HG03159 (cell line): ENCODE results near the gene ACP4.

ENCODE experiments used
- ATAC-seq: cut with Tn5 transposase; IDR thresholded peaks from one replicate; pipeline ENCODE4 v1.9.1; 2021; ENCODE audit warnings: mild to moderate bottlenecking, moderate library complexity; ENCODE audit not compliant: unreplicated experiment

The ACP4 gene

GRCh38 chr19:50820549-50821247, 30.5 kb downstream of the ACP4 start:
- no peak for ATAC-seq

- ATAC-seq = no peak
These were observed 31.0 kb downstream of the ACP4 start for GRCh38 chr19:50821248-50821612.

- ATAC-seq = no peak
These were observed 31.4 kb downstream of the ACP4 start for GRCh38 chr19:50821622-50822021.

GRCh38 chr19:50822661-50823208, 32.5 kb downstream of the ACP4 start:
- ATAC-seq = no peak

GRCh38 chr19:50823389-50824042, 33.3 kb downstream of the ACP4 start, which contains the start of gene KLK1:
Gene KLK1, minus strand, starts transcription at chr19:50823787. Its CDS starts 39 bp downstream, at chr19:50823748.
- ATAC-seq = no peak

GRCh38 chr19:50826492-50827240, 36.5 kb downstream of the ACP4 start:
- ATAC-seq = no peak

- ATAC-seq = no peak
These were observed 37.3 kb downstream of the ACP4 start for GRCh38 chr19:50827476-50827875.

- ATAC-seq = no peak
These were observed 39.6 kb downstream of the ACP4 start for GRCh38 chr19:50829801-50830200.

GRCh38 chr19:50830266-50831025, 40.2 kb downstream of the ACP4 start:
- no peak for ATAC-seq

GRCh38 chr19:50831026-50831396, 40.8 kb downstream of the ACP4 start:
- ATAC-seq = no peak

GRCh38 chr19:50832666-50833065, 42.5 kb downstream of the ACP4 start:
- ATAC-seq = no peak

GRCh38 chr19:50833117-50833801, 43.0 kb downstream of the ACP4 start, which contains the start of gene KLK15:
Gene KLK15, minus strand, starts transcription at chr19:50833574. Its CDS starts 2,082 bp downstream, at chr19:50831492.
- no peak for ATAC-seq

GRCh38 chr19:50833802-50834167, 43.6 kb downstream of the ACP4 start:
- no peak for ATAC-seq

- ATAC-seq = no peak
These were observed 45.0 kb downstream of the ACP4 start for GRCh38 chr19:50835103-50835784.

GRCh38 chr19:50835785-50836542, 45.7 kb downstream of the ACP4 start:
- no peak for ATAC-seq

- ATAC-seq = no peak
These were observed 46.5 kb downstream of the ACP4 start for GRCh38 chr19:50836543-50837195.

GRCh38 chr19:50837300-50837699, 47.1 kb downstream of the ACP4 start:
- no peak for ATAC-seq

GRCh38 chr19:50838239-50838638, 48.0 kb downstream of the ACP4 start:
- ATAC-seq = no peak
